NB4 (cell line): Measurements from ENCODE around the gene LBHD1.
A peak's percentile ranks its signal among the peaks of the same experiment; 100 is the strongest.

ENCODE experiments used
- CTCF ChIP-seq: IDR thresholded peaks from one replicate; pipeline ENCODE4 v1.5.1; 2012; ENCODE audit warnings: low read depth, low read length
- MAX ChIP-seq: IDR thresholded peaks from 2 replicates; pipeline ENCODE4 v1.6.1; 2011; ENCODE audit warnings: low read depth, low read length
- MYC ChIP-seq: IDR thresholded peaks from 2 replicates; pipeline ENCODE4 v1.6.1; 2011; ENCODE audit warnings: low read depth, low read length
- POLR2A ChIP-seq: IDR thresholded peaks from 2 replicates; pipeline ENCODE4 v1.6.1; 2011; ENCODE audit warnings: mild to moderate bottlenecking; ENCODE audit not compliant: insufficient read length; ENCODE audit errors: extremely low read depth

GRCh38 chr11:62680825-62681240 is 8.8 kb upstream of the LBHD1 start:
- TF ChIP-seq MAX (no peak), CTCF (peak; percentile 49), POLR2A (no peak), MYC (no peak)
